Neural progenitor cell (in vitro differentiated cells): ENCODE data around the gene ABCE1. TPM values are rescaled to one million over a fixed set of nuclear protein-coding genes. Genes with fewer than 3 reads are reported as not detected.

Experiments used
- DNase-seq: peaks from one replicate; pipeline ENCODE4 v3.0.0-alpha.2; 2016; ENCODE audit warnings: low spot score
- H2AFZ ChIP-seq: fragments of 200-600 bp; sonication (generic); replicated peaks from 2 replicates; pipeline ENCODE4 v1.6.1; 2016; ENCODE audit warnings: antibody characterized with exemption
- H3F3A ChIP-seq: fragments of 200-600 bp; sonication (generic); 2 replicates; pipeline ENCODE4 v1.6.1; 2016; ENCODE audit warnings: antibody characterized with exemption, low read depth
- H3K27ac ChIP-seq: fragments of 200-600 bp; sonication (generic); 2 replicates; pipeline ENCODE4 v1.5.1; 2016; ENCODE audit warnings: mild to moderate bottlenecking
- H3K27me3 ChIP-seq: fragments of 200-600 bp; sonication (generic); 2 replicates; pipeline ENCODE4 v1.6.1; 2016; ENCODE audit warnings: mild to moderate bottlenecking, moderate library complexity
- H3K36me3 ChIP-seq: fragments of 200-600 bp; sonication (generic); 2 replicates; pipeline ENCODE4 v1.5.1; 2016
- H3K4me1 ChIP-seq: fragments of 200-600 bp; sonication (generic); 2 replicates; pipeline ENCODE4 v1.6.1; 2016; ENCODE audit warnings: mixed run types
- H3K4me2 ChIP-seq: fragments of 200-600 bp; sonication (generic); 2 replicates; pipeline ENCODE4 v1.6.1; 2016
- H3K4me3 ChIP-seq: fragments of 200-600 bp; sonication (generic); 2 replicates; pipeline ENCODE4 v1.5.1; 2016
- H3K79me2 ChIP-seq: fragments of 200-600 bp; sonication (generic); 2 replicates; pipeline ENCODE4 v1.6.1; 2016; ENCODE audit warnings: low read depth
- H3K9ac ChIP-seq: fragments of 200-600 bp; sonication (generic); 2 replicates; pipeline ENCODE4 v1.6.1; 2016
- H3K9me3 ChIP-seq: fragments of 200-600 bp; sonication (generic); 2 replicates; pipeline ENCODE4 v1.5.1; 2016; ENCODE audit warnings: low read depth
- H4K20me1 ChIP-seq: fragments of 200-600 bp; sonication (generic); 2 replicates; pipeline ENCODE4 v1.6.1; 2016; ENCODE audit warnings: low read depth
- H3K27ac Mint-ChIP-seq: 3 replicates; pipeline ENCODE4 v1.8.0; 2021; ENCODE audit warnings: mixed read lengths
- H3K27me3 Mint-ChIP-seq: 2 replicates; pipeline ENCODE4 v1.8.0; 2022; ENCODE audit warnings: low read depth, mild to moderate bottlenecking, inconsistent platforms, moderate library complexity, mixed read lengths; ENCODE audit not compliant: insufficient read depth
- H3K36me3 Mint-ChIP-seq: 3 replicates; pipeline ENCODE4 v1.8.0; 2021; ENCODE audit warnings: mixed read lengths
- H3K4me1 Mint-ChIP-seq: 3 replicates; pipeline ENCODE4 v1.8.0; 2021; ENCODE audit warnings: mixed read lengths
- H3K4me3 Mint-ChIP-seq: 3 replicates; pipeline ENCODE4 v1.8.0; 2021; ENCODE audit warnings: mild to moderate bottlenecking, moderate library complexity, mixed read lengths
- H3K9me3 Mint-ChIP-seq: 3 replicates; pipeline ENCODE4 v1.8.0; 2020; ENCODE audit warnings: mixed read lengths
- CTCF ChIP-seq: fragments of 200-600 bp; sonication (generic); IDR thresholded peaks from 2 replicates; pipeline ENCODE4 v1.5.1; 2017; ENCODE audit warnings: antibody characterized with exemption, mild to moderate bottlenecking
- EZH2 ChIP-seq: fragments of 200-600 bp; sonication (generic); IDR thresholded peaks from 2 replicates; pipeline ENCODE4 v1.6.1; 2017; ENCODE audit warnings: antibody characterized with exemption, mild to moderate bottlenecking, moderate library complexity
- EZH2phosphoT487 ChIP-seq: fragments of 200-600 bp; sonication (generic); IDR thresholded peaks from 2 replicates; pipeline ENCODE4 v1.6.1; 2017; ENCODE audit warnings: antibody characterized with exemption
- total RNA-seq: library from RNA; depleted of rRNA; stranded (reverse); fragments of >200 nt; gene quantifications from 2 replicates; pipeline ENCODE4 v1.2.3, GENCODE V29; 2015; ENCODE audit warnings: low replicate concordance

The ABCE1 gene
- total RNA-seq, 1 donor from 2014 or later, result 148 TPM

GRCh38 chr4:145130130-145130529 lies 32.0 kb downstream of the ABCE1 start:
- TF ChIP-seq EZH2 (no peak), EZH2phosphoT487 (no peak), CTCF (no peak)
- H3K27me3 ChIP-seq, result no peaks in the 10 kb centered on the region
- H3K36me3 Mint-ChIP-seq, result peaks cover 21% of the 10 kb centered on the region
- H3K4me3 Mint-ChIP-seq, result no peak overlapping the region
- H2AFZ ChIP-seq, result no peak overlapping the region
- H3K9me3 ChIP-seq, result no peaks in the 10 kb centered on the region
- H3K9ac ChIP-seq, result no peak overlapping the region
- no peaks in the 10 kb centered on the region for H3K4me1 Mint-ChIP-seq
- no peaks in the 10 kb centered on the region for H3K4me1 ChIP-seq
- H3K27ac ChIP-seq, result no peak overlapping the region
- no peaks in the 10 kb centered on the region for H4K20me1 ChIP-seq
- no peak for DNase-seq
- H3F3A ChIP-seq, result peaks cover 15% of the 10 kb centered on the region
- H3K36me3 ChIP-seq, result peaks cover 18% of the 10 kb centered on the region
- H3K27ac Mint-ChIP-seq, result no peak overlapping the region
- no peaks in the 10 kb centered on the region for H3K79me2 ChIP-seq
- H3K9me3 Mint-ChIP-seq, result no peaks in the 10 kb centered on the region
- no peaks in the 10 kb centered on the region for H3K27me3 Mint-ChIP-seq
- H3K4me3 ChIP-seq, result no peak overlapping the region
- H3K4me2 ChIP-seq, result no peak overlapping the region

GRCh38 chr4:145130788-145131399 lies 32.8 kb downstream of the ABCE1 start:
- no peaks in the 10 kb centered on the region for H3K27me3 Mint-ChIP-seq
- TF ChIP-seq EZH2, result no peak
- TF ChIP-seq EZH2phosphoT487, result no peak
- no peak for TF ChIP-seq CTCF

GRCh38 chr4:145131848-145132247 lies 33.7 kb downstream of the ABCE1 start:
- no peaks in the 10 kb centered on the region for H3K27me3 Mint-ChIP-seq
- H3K4me2 ChIP-seq, result no peak overlapping the region

More at GRCh38 chr4:145130788-145131399, 32.8 kb downstream of the ABCE1 start:
- Histone ChIP-seq H3K9me3 (no peaks in the 10 kb centered on the region), H3K79me2 (no peaks in the 10 kb centered on the region), H4K20me1 (no peaks in the 10 kb centered on the region), H3K4me1 (no peaks in the 10 kb centered on the region), H3K27ac (peak overlapping the region; percentile 62), H3K4me3 (no peak overlapping the region), H3K9ac (no peak overlapping the region), H3K4me2 (no peak overlapping the region), H3F3A (peaks cover 15% of the 10 kb centered on the region), H2AFZ (no peak overlapping the region), H3K27me3 (no peaks in the 10 kb centered on the region), H3K36me3 (peaks cover 17% of the 10 kb centered on the region)
- no peaks in the 10 kb centered on the region for H3K9me3 Mint-ChIP-seq
- H3K4me3 Mint-ChIP-seq, result no peak overlapping the region
- DNase-seq, result no peak
- H3K27ac Mint-ChIP-seq, result no peak overlapping the region
- peaks cover 19% of the 10 kb centered on the region for H3K36me3 Mint-ChIP-seq
- no peaks in the 10 kb centered on the region for H3K4me1 Mint-ChIP-seq

More at GRCh38 chr4:145131848-145132247, 33.7 kb downstream of the ABCE1 start:
- DNase-seq, result no peak
- TF ChIP-seq EZH2phosphoT487, result no peak
- TF ChIP-seq EZH2, result no peak
- no peak for TF ChIP-seq CTCF
- peaks cover 13% of the 10 kb centered on the region for H3K36me3 ChIP-seq
- H3K4me1 ChIP-seq, result no peaks in the 10 kb centered on the region
- H3K4me1 Mint-ChIP-seq, result no peaks in the 10 kb centered on the region
- no peak overlapping the region for H3K4me3 ChIP-seq
- no peaks in the 10 kb centered on the region for H3K27me3 ChIP-seq
- no peak overlapping the region for H3K4me3 Mint-ChIP-seq
- no peaks in the 10 kb centered on the region for H3K9me3 Mint-ChIP-seq
- H3K9ac ChIP-seq, result no peak overlapping the region
- peaks cover 15% of the 10 kb centered on the region for H3F3A ChIP-seq
- peaks cover 11% of the 10 kb centered on the region for H3K36me3 Mint-ChIP-seq
- H4K20me1 ChIP-seq, result no peaks in the 10 kb centered on the region
- no peaks in the 10 kb centered on the region for H3K9me3 ChIP-seq
- H2AFZ ChIP-seq, result no peak overlapping the region
- H3K27ac Mint-ChIP-seq, result no peak overlapping the region
- no peak overlapping the region for H3K27ac ChIP-seq
- H3K79me2 ChIP-seq, result no peaks in the 10 kb centered on the region
